WERI-Rb-1 (cell line): ENCODE measurements around the gene KCNQ4.
A peak's percentile ranks its signal among the peaks of the same experiment; 100 is the strongest.

Experiments
- DNase-seq: peaks from one replicate; pipeline ENCODE4 v3.0.0-alpha.2; 2020
- H3K27ac ChIP-seq: fragments of 250-450 bp; sonication (Bioruptor Pico); 2 replicates; pipeline ENCODE4 v1.5.1; 2020; ENCODE audit warnings: mild to moderate bottlenecking, moderate library complexity
- H3K27me3 ChIP-seq: fragments of 250-450 bp; sonication (Bioruptor Pico); 2 replicates; pipeline ENCODE4 v1.5.1; 2021; ENCODE audit warnings: mild to moderate bottlenecking, low read depth, moderate library complexity; ENCODE audit not compliant: insufficient read depth, severe bottlenecking
- H3K36me3 ChIP-seq: fragments of 250-450 bp; sonication (Bioruptor Pico); 2 replicates; pipeline ENCODE4 v1.5.1; 2020; ENCODE audit warnings: mild to moderate bottlenecking, moderate library complexity
- H3K4me3 ChIP-seq: 2 replicates; pipeline ENCODE4 v1.5.1; 2011; ENCODE audit warnings: low read depth, mild to moderate bottlenecking, control low read depth, low read length
- H3K9me3 ChIP-seq: fragments of 250-450 bp; sonication (Bioruptor Pico); 2 replicates; pipeline ENCODE4 v1.5.1; 2021; ENCODE audit warnings: mild to moderate bottlenecking, moderate library complexity; ENCODE audit not compliant: severe bottlenecking
- CTCF ChIP-seq: IDR thresholded peaks from 2 replicates; pipeline ENCODE4 v1.5.1; 2011; ENCODE audit warnings: low read depth, mild to moderate bottlenecking, control low read depth, inconsistent platforms, low read length

KCNQ4 gene

GRCh38 chr1:40853113-40853884, 69.7 kb downstream of the KCNQ4 start:
- no peak overlapping the region for H3K27ac ChIP-seq
- no peak overlapping the region for H3K4me3 ChIP-seq
- H3K36me3 ChIP-seq, result no peaks in the 10 kb centered on the region
- no peaks in the 10 kb centered on the region for H3K27me3 ChIP-seq
- no peaks in the 10 kb centered on the region for H3K9me3 ChIP-seq
- no peak for TF ChIP-seq CTCF
- no peak for DNase-seq

GRCh38 chr1:40853885-40854170, 70.2 kb downstream of the KCNQ4 start:
- no peak for DNase-seq
- TF ChIP-seq CTCF, result no peak
- Histone ChIP-seq H3K27ac (no peak overlapping the region), H3K9me3 (no peaks in the 10 kb centered on the region), H3K36me3 (no peaks in the 10 kb centered on the region), H3K4me3 (no peak overlapping the region), H3K27me3 (no peaks in the 10 kb centered on the region)

GRCh38 chr1:40855513-40855912, 71.9 kb downstream of the KCNQ4 start:
- DNase-seq, result peak; percentile 37
- no peaks in the 10 kb centered on the region for H3K27me3 ChIP-seq
- no peak overlapping the region for H3K4me3 ChIP-seq
- H3K36me3 ChIP-seq, result no peaks in the 10 kb centered on the region
- H3K27ac ChIP-seq, result no peak overlapping the region
- no peaks in the 10 kb centered on the region for H3K9me3 ChIP-seq
- TF ChIP-seq CTCF, result peak; percentile 44

GRCh38 chr1:40856116-40856515, 72.5 kb downstream of the KCNQ4 start:
- no peak for TF ChIP-seq CTCF

GRCh38 chr1:40856656-40857302, 73.2 kb downstream of the KCNQ4 start:
- H3K9me3 ChIP-seq, result no peaks in the 10 kb centered on the region
- H3K36me3 ChIP-seq, result no peaks in the 10 kb centered on the region
- no peak for TF ChIP-seq CTCF
- no peaks in the 10 kb centered on the region for H3K27me3 ChIP-seq
- no peak overlapping the region for H3K4me3 ChIP-seq
- H3K27ac ChIP-seq, result no peak overlapping the region
- DNase-seq, result peak; percentile 28

More at GRCh38 chr1:40856116-40856515, 72.5 kb downstream of the KCNQ4 start:
- Histone ChIP-seq H3K9me3 (no peaks in the 10 kb centered on the region), H3K27ac (no peak overlapping the region), H3K36me3 (no peaks in the 10 kb centered on the region), H3K4me3 (no peak overlapping the region), H3K27me3 (no peaks in the 10 kb centered on the region)
- no peak for DNase-seq
